NCI-H1436 treated with DMSO at 0.1 percent for 48 hours (cell line): ENCODE measurements around the gene HSD17B13.

ENCODE experiments used
- DNase-seq: peaks from one replicate; lab custom pipeline; 2025; lab: John Stamatoyannopoulos, UW

HSD17B13 gene

DNA sequence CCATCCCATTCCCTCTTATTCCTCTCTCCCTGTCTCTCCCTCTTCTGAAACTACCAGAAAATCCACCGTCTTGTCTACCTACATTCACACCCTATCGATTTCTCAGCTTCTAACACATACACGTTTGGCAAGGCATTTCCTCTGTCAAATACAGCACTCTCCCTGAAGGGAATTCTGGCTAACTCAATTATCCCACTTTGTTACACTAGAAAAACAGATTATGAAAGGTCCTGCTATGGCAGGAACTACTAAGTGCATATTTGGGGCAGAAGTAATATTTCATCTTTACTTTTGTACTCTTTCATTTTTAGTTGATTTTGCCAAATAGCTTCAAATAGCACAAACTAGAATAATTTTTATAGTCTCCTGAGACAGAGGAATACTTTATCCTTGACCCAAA is 55.7 kb downstream of the HSD17B13 start:
- no peak for DNase-seq

DNA sequence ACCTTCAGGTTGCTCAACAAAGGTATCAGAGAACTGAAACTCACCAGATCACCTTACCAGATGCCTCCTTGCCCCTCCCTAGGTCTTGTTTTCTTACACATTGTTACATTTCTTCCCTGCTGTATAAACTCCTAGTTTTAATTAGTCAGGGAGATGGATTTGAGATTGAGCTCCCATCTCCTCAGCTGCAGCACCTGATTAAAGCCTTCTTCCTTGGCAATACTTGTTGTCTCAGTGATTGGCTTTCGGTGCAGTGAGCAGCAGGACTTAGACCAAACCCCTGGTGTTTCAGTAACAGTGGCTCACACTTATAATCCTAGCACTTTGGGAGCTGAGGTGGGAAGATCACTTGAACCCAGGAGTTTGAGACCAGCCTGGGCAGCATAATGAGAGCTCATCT is 59.8 kb downstream of the HSD17B13 start:
- DNase-seq, result no peak

DNA sequence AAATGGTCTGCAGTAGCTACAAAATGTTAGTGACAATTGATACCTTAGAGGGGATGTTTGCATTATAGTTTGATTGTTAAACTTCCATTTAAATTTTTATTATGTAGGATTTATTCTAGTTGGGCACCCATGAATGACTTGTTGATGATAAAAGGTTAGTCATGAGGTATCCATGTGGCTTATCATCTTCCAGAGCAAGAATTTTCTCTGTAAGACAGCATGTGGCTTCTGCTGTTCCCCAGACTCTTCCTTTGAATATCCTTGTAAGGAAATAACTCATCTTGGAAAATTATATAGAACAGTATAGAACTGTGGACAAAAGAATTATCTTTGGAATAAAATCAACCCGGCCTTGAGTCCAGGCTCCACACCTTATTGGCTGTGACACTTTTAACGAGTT is 62.2 kb downstream of the HSD17B13 start:
- no peak for DNase-seq

DNA sequence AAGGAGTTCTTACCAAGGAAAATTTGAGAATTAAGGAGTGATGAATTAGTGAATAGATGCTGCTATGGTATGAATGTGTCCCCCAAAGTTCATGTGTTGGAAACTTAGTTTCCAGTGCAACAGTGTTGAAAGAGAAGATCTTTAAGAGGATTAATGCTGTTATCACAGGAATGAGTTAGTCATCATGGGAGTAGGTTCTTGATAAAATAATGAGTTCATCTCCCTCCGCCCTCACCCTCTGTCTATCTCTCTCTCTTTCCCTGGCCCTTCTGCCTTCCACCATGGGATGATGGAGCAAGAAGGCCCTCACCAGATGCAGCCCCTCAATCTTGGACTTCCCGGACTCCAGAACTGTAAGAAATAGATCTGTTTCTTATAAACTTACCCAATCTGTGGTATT is 64.0 kb downstream of the HSD17B13 start:
- no peak for DNase-seq

DNA sequence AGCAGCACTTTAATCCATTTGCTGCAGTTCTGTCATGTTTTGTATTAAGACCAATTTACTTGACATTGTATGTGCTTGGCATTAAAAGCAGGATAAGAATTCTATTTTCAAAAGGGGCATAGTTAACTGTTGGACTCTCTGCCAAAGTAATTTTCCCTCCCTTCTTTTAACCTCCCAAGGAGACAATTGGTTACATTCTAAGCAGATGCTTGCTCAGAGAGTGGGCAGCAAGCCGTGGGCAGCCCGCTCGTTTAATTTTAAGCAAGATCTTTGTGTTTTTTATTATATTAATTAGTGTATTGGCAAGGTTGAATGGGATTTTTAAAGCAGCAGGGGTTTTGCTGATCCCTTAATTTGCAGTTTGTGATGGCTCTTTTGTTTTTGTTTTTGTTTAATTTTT is 65.2 kb downstream of the HSD17B13 start:
- no peak for DNase-seq

DNA sequence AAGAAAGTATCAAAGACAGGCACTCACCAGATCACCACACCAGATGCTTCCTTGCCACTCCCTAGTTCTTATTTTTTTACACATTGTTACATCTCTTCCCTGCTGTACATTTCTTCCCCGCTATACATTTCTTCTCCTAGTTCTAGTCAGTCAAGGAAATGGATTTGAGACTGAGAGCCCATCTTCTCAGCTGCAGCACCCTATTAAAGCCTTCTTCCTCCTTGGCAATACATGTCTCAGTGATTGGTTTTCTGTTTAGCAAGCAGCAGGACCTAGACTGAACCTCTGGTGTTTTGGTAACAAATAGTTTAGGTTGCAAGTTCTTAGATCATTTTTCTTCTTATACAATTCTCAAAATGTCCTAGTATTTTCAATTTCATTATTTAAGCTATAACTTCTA is 66.9 kb downstream of the HSD17B13 start:
- DNase-seq, result no peak
